Neuronal stem cell (in vitro differentiated cells): ENCODE results near the gene ELMO2.

Experiments used
- DNase-seq: peaks from one replicate; pipeline ENCODE4 v3.0.0-alpha.2; 2013; ENCODE audit warnings: low spot score
- H2AFZ ChIP-seq: one replicate; pipeline ENCODE4 v1.6.1; 2013; ENCODE audit warnings: mild to moderate bottlenecking, low read length, inconsistent platforms
- H2AK5ac ChIP-seq: 2 replicates; pipeline ENCODE4 v1.6.1; 2013; ENCODE audit warnings: low read depth, mild to moderate bottlenecking, inconsistent platforms, low read length, moderate library complexity, mixed read lengths
- H2BK120ac ChIP-seq: 2 replicates; pipeline ENCODE4 v1.6.1; 2013; ENCODE audit warnings: low read depth, mild to moderate bottlenecking, inconsistent platforms, low read length, moderate library complexity, mixed read lengths
- H2BK12ac ChIP-seq: one replicate; pipeline ENCODE4 v1.6.1; 2013; ENCODE audit warnings: low read length, inconsistent platforms
- H2BK15ac ChIP-seq: 2 replicates; pipeline ENCODE4 v1.6.1; 2013; ENCODE audit warnings: mild to moderate bottlenecking, low read length, inconsistent platforms, mixed read lengths
- H2BK5ac ChIP-seq: one replicate; pipeline ENCODE4 v1.6.1; 2013; ENCODE audit warnings: inconsistent platforms, mild to moderate bottlenecking, low read length, moderate library complexity
- H3K14ac ChIP-seq: one replicate; pipeline ENCODE4 v1.6.1; 2013; ENCODE audit warnings: low read length, inconsistent platforms
- H3K18ac ChIP-seq: 2 replicates; pipeline ENCODE4 v1.6.1; 2013; ENCODE audit warnings: low read length, inconsistent platforms
- H3K23ac ChIP-seq: 2 replicates; pipeline ENCODE4 v1.6.1; 2013; ENCODE audit warnings: low read depth, mild to moderate bottlenecking, mixed read lengths, low read length, inconsistent platforms; ENCODE audit not compliant: poor library complexity
- H3K27ac ChIP-seq: replicated peaks from 3 replicates; pipeline ENCODE4 v1.5.1; 2013; ENCODE audit warnings: low read length, inconsistent platforms
- H3K27me3 ChIP-seq, 3 experiments: 2 replicates each; pipeline ENCODE4 v1.6.1; 2013; ENCODE audit warnings: low read length in 3 of 3, mild to moderate bottlenecking in 2 of 3, inconsistent platforms in 1 of 3, low read depth in 1 of 3, mixed read lengths in 1 of 3, moderate library complexity in 1 of 3; ENCODE audit not compliant: control insufficient read depth in 3 of 3, insufficient read depth in 3 of 3
- H3K36me3 ChIP-seq, 2 donors: replicated peaks in 1 of 2; 2 replicates each; pipeline ENCODE4 v1.6.1; 2013; ENCODE audit warnings: low read length in 2 of 2; ENCODE audit not compliant: control insufficient read depth in 2 of 2, insufficient read depth in 2 of 2
- H3K4ac ChIP-seq: 2 replicates; pipeline ENCODE4 v1.6.1; 2013; ENCODE audit warnings: inconsistent platforms, mild to moderate bottlenecking, low read length, moderate library complexity
- H3K4me1 ChIP-seq, 2 donors: 1 replicate in 1 of 2; 2 replicates in 1 of 2; pipeline ENCODE4 v1.6.1; 2013; ENCODE audit warnings: low read length in 2 of 2, low read depth in 1 of 2; ENCODE audit not compliant: control insufficient read depth in 2 of 2, insufficient read depth in 1 of 2
- H3K4me2 ChIP-seq: one replicate; pipeline ENCODE4 v1.6.1; 2013; ENCODE audit warnings: mild to moderate bottlenecking, low read length, inconsistent platforms; ENCODE audit not compliant: insufficient read depth, poor library complexity, severe bottlenecking
- H3K4me3 ChIP-seq, 2 donors: 2 replicates each; pipeline ENCODE4 v1.5.1; 2013; ENCODE audit warnings: low read length in 2 of 2, mild to moderate bottlenecking in 2 of 2, inconsistent platforms in 1 of 2, moderate library complexity in 1 of 2
- H3K79me1 ChIP-seq: one replicate; pipeline ENCODE4 v1.6.1; 2013; ENCODE audit warnings: low read depth, mild to moderate bottlenecking, inconsistent platforms, low read length, moderate library complexity
- H3K9ac ChIP-seq: one replicate; pipeline ENCODE4 v1.6.1; 2013; ENCODE audit warnings: mild to moderate bottlenecking, low read depth, low read length, inconsistent platforms; ENCODE audit not compliant: poor library complexity
- H3K9me3 ChIP-seq, 2 donors: replicated peaks in 1 of 2; 2 replicates each; pipeline versions ENCODE3 to v1.6.1; 2013; ENCODE audit warnings: low read length in 2 of 2, mild to moderate bottlenecking in 2 of 2, inconsistent platforms in 1 of 2, low read depth in 1 of 2, mixed read lengths in 1 of 2, moderate library complexity in 1 of 2; ENCODE audit not compliant: control insufficient read depth in 2 of 2, insufficient read depth in 1 of 2
- H4K8ac ChIP-seq: one replicate; pipeline ENCODE4 v1.6.1; 2013; ENCODE audit warnings: low read depth, mild to moderate bottlenecking, inconsistent platforms, low read length, moderate library complexity
- H4K91ac ChIP-seq: one replicate; pipeline ENCODE4 v1.6.1; 2013; ENCODE audit warnings: low read length, low read depth, mild to moderate bottlenecking, inconsistent platforms; ENCODE audit not compliant: poor library complexity
- WGBS, 2 donors: extraction: QIAGEN DNeasy Blood & Tissue Kit; methylation state at CpG; one replicate each; pipeline ENCODE4 v1.1.7; 2013; ENCODE audit warnings: missing lambda C conversion rate in 2 of 2, mixed read lengths in 1 of 2; ENCODE audit not compliant: insufficient read length in 2 of 2, insufficient replicate concordance in 1 of 2; ENCODE audit errors: extremely low coverage in 2 of 2; 5-methylcytosine and 5-hydroxymethylcytosine counted together

The ELMO2 gene

DNA sequence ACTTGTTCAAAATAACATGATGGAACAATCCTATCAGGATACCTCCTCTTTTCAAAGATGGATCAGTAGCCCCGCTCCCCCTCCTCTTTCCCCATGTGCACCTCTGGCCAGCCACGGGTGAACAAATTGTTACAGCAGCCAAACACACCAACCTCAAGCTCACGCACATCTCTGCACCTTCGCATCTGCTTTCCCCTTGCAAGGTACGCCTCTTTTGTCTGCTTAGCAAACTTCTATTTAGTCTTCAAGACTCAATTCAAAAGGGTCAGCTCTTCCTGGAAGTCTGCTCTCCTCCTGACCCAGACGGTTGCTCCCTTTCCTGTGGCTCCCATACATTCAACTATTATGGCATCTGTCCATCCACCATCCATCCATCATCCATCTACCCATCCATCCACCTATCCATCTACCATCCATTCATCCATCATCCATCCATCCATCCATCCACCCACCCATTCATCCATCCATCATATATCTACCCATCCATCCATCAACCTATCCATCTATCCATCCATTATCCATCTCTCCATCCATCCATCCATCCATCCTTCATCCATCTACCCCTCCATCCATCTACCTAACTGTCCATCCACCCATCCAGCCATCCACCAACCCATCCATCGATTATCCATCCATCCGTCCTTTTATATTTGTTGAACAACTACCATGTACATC is 61.8 kb downstream of the ELMO2 start:
- no peak overlapping the region for H3K4me2 ChIP-seq
- no peaks in the 10 kb centered on the region for H3K9me3 ChIP-seq
- no peak overlapping the region for H2BK15ac ChIP-seq
- DNase-seq = no peak
- no peak overlapping the region for H4K8ac ChIP-seq
- peaks cover 33 to 47% of the 10 kb centered on the region in 2 donors for H3K4me1 ChIP-seq
- H3K79me1 ChIP-seq = no peaks in the 10 kb centered on the region
- H3K36me3 ChIP-seq = no peaks in the 10 kb centered on the region
- no peaks in the 10 kb centered on the region for H3K27me3 ChIP-seq
- H2BK5ac ChIP-seq = no peak overlapping the region
- H2AFZ ChIP-seq = no peak overlapping the region
- no peak overlapping the region for H2BK12ac ChIP-seq
- no peak overlapping the region for H3K14ac ChIP-seq
- no peak overlapping the region for H3K18ac ChIP-seq
- H3K9ac ChIP-seq = no peak overlapping the region
- H3K27ac ChIP-seq = no peak overlapping the region
- H2AK5ac ChIP-seq = no peak overlapping the region
- H4K91ac ChIP-seq = no peak overlapping the region
- H3K23ac ChIP-seq = no peak overlapping the region
- no peak overlapping the region for H3K4me3 ChIP-seq
- WGBS, 2 donors = 100% methylated on average over 2 of the region's 8 CpGs; no CpG with 5 or more reads in 1 of the 2 donors
- no peak overlapping the region for H2BK120ac ChIP-seq
- H3K4ac ChIP-seq = no peak overlapping the region

DNA sequence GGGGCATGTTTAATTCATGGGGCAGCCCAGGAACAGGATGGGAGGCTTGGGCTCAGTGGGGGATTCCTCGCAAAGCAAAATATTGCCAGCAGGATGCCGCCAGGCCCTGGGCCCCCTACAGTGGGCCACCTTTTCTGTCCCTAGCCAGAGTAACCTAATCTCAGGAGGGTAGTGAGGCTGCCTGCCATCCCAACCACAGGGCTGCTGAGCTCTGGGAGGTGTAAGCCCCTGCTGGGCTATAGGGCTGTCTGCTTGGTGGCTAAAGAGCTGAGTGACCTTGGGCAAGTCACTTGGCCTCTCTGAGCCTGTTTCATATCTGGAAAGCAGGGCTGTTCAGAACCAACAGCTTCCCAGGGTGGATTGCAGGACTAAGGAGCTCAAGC is 62.4 kb downstream of the ELMO2 start:
- Histone ChIP-seq H3K9me3 (no peaks in the 10 kb centered on the region), H2BK5ac (no peak overlapping the region), H3K9ac (no peak overlapping the region), H4K8ac (no peak overlapping the region), H2BK120ac (no peak overlapping the region), H3K14ac (no peak overlapping the region), H3K4ac (no peak overlapping the region), H2AK5ac (no peak overlapping the region), H2BK15ac (no peak overlapping the region), H3K23ac (no peak overlapping the region), H3K36me3 (no peaks in the 10 kb centered on the region), H3K4me3 (no peak overlapping the region), H3K4me2 (no peak overlapping the region), H3K4me1 (peaks cover 31 to 43% of the 10 kb centered on the region in 2 donors), H3K18ac (no peak overlapping the region), H3K79me1 (no peaks in the 10 kb centered on the region), H3K27ac (no peak overlapping the region), H2AFZ (peak overlapping the region; percentile 80), H2BK12ac (no peak overlapping the region), H3K27me3 (no peaks in the 10 kb centered on the region), H4K91ac (no peak overlapping the region)
- DNase-seq = no peak
- WGBS, 2 donors = no CpG with 5 or more reads among the region's 2 CpGs

DNA sequence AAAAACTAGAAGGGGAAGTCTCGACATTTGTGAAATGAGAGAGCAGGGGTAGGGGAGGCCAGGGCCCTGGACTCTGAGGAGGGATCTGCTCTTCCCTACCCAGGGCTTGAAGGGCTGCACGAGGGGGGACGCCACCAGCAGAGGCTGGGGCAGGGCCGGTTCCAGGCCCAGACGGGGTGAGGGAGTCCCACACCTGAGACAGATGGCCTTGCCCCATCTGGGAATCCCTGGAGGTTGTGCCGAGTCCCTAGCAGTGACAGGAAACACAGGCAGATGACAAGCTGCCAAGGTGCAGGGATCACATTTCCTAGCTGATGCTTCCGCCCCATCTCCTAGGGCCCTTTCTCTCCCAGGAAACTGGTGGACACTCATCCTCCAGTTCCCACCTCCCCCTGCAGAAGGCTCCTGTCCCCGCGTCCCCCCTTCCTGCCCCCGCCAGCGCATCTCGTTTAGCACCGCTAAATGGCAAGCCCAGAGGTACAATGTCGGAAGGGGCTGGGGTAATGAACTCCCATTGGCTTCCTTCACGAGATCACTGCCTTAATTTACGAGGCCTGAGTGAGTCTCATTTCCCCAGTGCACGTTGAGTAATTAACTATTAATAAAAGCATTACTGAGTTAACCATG is 63.0 kb downstream of the ELMO2 start:
- no CpG with 5 or more reads among the region's 17 CpGs for WGBS, 2 donors
- Histone ChIP-seq H3K9me3 (no peaks in the 10 kb centered on the region), H2BK15ac (no peak overlapping the region), H3K79me1 (no peaks in the 10 kb centered on the region), H4K91ac (no peak overlapping the region), H2BK120ac (no peak overlapping the region), H3K27me3 (no peaks in the 10 kb centered on the region), H3K4me2 (no peak overlapping the region), H3K36me3 (no peaks in the 10 kb centered on the region), H2AFZ (peak overlapping the region; percentile 80), H3K4me3 (no peak overlapping the region), H3K4ac (no peak overlapping the region), H2AK5ac (peak overlapping the region; percentile 71), H3K18ac (peak overlapping the region; percentile 66), H2BK5ac (no peak overlapping the region), H3K27ac (no peak overlapping the region), H3K14ac (no peak overlapping the region), H3K4me1 (peaks cover 30 to 42% of the 10 kb centered on the region in 2 donors), H3K23ac (no peak overlapping the region), H2BK12ac (no peak overlapping the region), H3K9ac (no peak overlapping the region), H4K8ac (no peak overlapping the region)
- no peak for DNase-seq

DNA sequence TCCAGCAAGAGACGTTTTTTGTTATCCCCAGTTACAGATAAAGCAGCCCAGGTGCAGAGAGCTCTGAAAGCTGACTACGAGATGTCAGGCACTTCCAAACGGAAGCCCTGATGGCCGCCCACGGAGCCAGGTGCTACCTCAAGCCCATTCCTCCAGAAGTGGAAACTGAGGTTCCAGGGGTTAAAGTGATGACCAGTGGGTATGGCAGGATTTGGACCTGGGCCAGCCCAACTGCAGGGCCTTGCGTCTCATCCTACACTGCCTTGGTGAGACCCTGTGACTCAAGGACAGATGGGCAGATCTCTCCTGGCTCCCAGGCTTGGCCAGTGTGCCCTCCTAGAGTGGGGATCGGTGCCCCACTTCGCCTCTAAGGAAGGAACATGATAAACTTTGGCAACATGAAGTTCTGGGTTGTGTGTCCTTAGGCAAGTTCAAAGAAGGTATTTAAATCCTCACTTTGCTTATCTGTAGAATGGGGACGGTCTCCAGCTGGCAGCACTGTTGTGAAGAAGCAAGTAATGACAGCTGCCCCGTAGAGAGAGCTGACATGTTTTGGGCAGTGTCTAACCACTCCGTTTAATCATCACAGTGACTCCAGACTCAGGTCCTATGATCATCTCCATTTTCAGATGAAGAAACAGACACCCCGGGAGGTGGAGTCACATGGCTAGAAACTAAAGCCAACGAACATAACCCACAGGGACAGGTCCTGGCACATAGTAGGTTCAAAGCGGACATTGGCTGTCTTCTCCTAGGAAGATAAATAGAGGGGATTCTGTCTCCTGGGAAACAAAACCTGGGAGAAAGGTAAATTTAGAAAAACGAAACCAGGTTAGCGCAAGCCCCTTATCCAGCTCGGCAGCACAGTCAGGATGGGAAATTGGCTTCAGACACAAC is 63.7 kb downstream of the ELMO2 start:
- Histone ChIP-seq H2AK5ac (peak overlapping the region; percentile 22), H3K9ac (no peak overlapping the region), H3K4me3 (no peak overlapping the region), H4K91ac (no peak overlapping the region), H2BK5ac (no peak overlapping the region), H2BK15ac (no peak overlapping the region), H3K27me3 (no peaks in the 10 kb centered on the region), H3K14ac (peak overlapping the region; percentile 4), H2BK12ac (peak overlapping the region; percentile 8), H3K9me3 (no peaks in the 10 kb centered on the region), H3K4me2 (no peak overlapping the region), H4K8ac (no peak overlapping the region), H3K4me1 (peaks cover 25 to 38% of the 10 kb centered on the region in 2 donors), H3K23ac (no peak overlapping the region), H3K79me1 (no peaks in the 10 kb centered on the region), H2BK120ac (no peak overlapping the region), H3K36me3 (no peaks in the 10 kb centered on the region), H3K27ac (no peak overlapping the region), H3K4ac (no peak overlapping the region), H3K18ac (peak overlapping the region; percentile 22), H2AFZ (peak overlapping the region; percentile 80)
- no CpG with 5 or more reads among the region's 17 CpGs for WGBS, 2 donors
- no peak for DNase-seq
